Ovary (tissue), 9 donors: ENCODE measurements around the gene MAP7D1. TPM values are rescaled to one million over a fixed set of nuclear protein-coding genes. Genes with fewer than 3 reads are reported as not detected.

Experiments
- DNase-seq, 5 donors: peaks; one replicate each; pipeline ENCODE4 v3.0.0-alpha.2; 2019 to 2020
- H3K27ac ChIP-seq, 2 donors: fragments of 200-600 bp; one replicate each; pipeline versions ENCODE4 v1.5.1 to v1.8.0; 2019 to 2022
- H3K27me3 ChIP-seq: fragments of 200-600 bp; one replicate; pipeline ENCODE4 v1.8.0; 2022
- H3K36me3 ChIP-seq: fragments of 200-600 bp; sonication (generic); one replicate; pipeline ENCODE4 v1.5.1; 2019
- H3K4me1 ChIP-seq: one replicate; pipeline ENCODE4 v1.8.1; 2013; ENCODE audit warnings: mild to moderate bottlenecking, moderate library complexity; ENCODE audit not compliant: insufficient read depth
- H3K4me3 ChIP-seq: fragments of 200-600 bp; sonication (generic); one replicate; pipeline ENCODE4 v1.5.1; 2017
- H3K9me3 ChIP-seq, 2 donors: fragments of 200-600 bp in 1 of 2; sonication (generic) in 1 of 2; one replicate each; pipeline versions ENCODE4 v1.5.1 to v1.8.1; 2013 to 2019; ENCODE audit warnings: mild to moderate bottlenecking in 1 of 2, moderate library complexity in 1 of 2
- CTCF ChIP-seq, 3 donors: fragments of 450-650 bp in 2 of 3; fragments of 200-600 bp in 1 of 3; IDR thresholded peaks; one replicate each; pipeline versions ENCODE4 v1.5.1 to v1.8.0; 2016 to 2022; ENCODE audit warnings: antibody characterized with exemption in 3 of 3, mild to moderate bottlenecking in 1 of 3
- EP300 ChIP-seq: sonication (generic); formaldehyde crosslinking; IDR thresholded peaks from one replicate; pipeline ENCODE4 v1.6.1; 2017; ENCODE audit warnings: antibody characterized with exemption
- POLR2A ChIP-seq: fragments of 450-650 bp; IDR thresholded peaks from one replicate; pipeline ENCODE4 v1.6.1; 2017; ENCODE audit warnings: antibody characterized with exemption, mild to moderate bottlenecking, moderate library complexity
- WGBS, 3 donors: extraction: QIAGEN DNeasy Blood & Tissue Kit in 1 of 3; methylation state at CpG; one replicate each; pipeline versions ENCODE4 v1.1.5 to v1.1.7; 2013 to 2017; 5-methylcytosine and 5-hydroxymethylcytosine counted together
- intact Hi-C, 4 donors: fragments of 100-400 bp; cut with DNase I; formaldehyde crosslinking; loops; one replicate each; pipeline versions ENCODE4 v1.11.0 to v1.15.1; 2022 to 2023
- polyA plus RNA-seq, 2 donors: library from polyadenylated mRNA; stranded (reverse); fragments of 200-250 nt in 1 of 2; fragments of 350-450 nt in 1 of 2; fragmentation: Illumina TruSeq in 1 of 2; extraction: RNeasy Lipid Tissue Mini Kit (QIAGEN cat#74804) in 1 of 2; gene quantifications; one replicate each; pipeline ENCODE4 v1.2.3, GENCODE V29; 2013 to 2014
- total RNA-seq, 7 donors: library from RNA; depleted of rRNA in 2 of 7; stranded (reverse); fragments of >200 nt in 2 of 7; fragmentation: NEBNext Ultra II Directional in 3 of 7; extraction: Animal tissue kit (Norgen Biotek cat#: 25700) in 3 of 7; gene quantifications; one replicate each; pipeline versions ENCODE4 v1.1.0 to v1.2.4, GENCODE V29; 2016 to 2023
- donor health status: DM: no; HTN: no; CAD: no; lungs with moderate emphysema.
- donor health status: DM: no; HTN: no; CAD: no.
- donor health status: Bipolar disorder and iron deficiency.
- donor health status: DM: yes; HTN: yes; CAD: no.
- donor health status: DM: no; HTN: no; CAD: no.
- donor health status: DM: yes; HTN: yes; CAD: no.

The MAP7D1 gene
- total and polyA plus RNA-seq, 9 donors = 31.4 to 99.1 (median 64.1) TPM

GRCh38 chr1:36122062-36123030, 33.6 kb upstream of the MAP7D1 start:
- DNase-seq = no peak
- peaks cover 6% of the 10 kb centered on the region for H3K4me1 ChIP-seq
- intact Hi-C loops = no loop called here
- no peaks in the 10 kb centered on the region for H3K9me3 ChIP-seq
- H3K27me3 ChIP-seq = no peaks in the 10 kb centered on the region
- H3K27ac ChIP-seq = no peak overlapping the region
- H3K36me3 ChIP-seq = no peaks in the 10 kb centered on the region
- TF ChIP-seq CTCF (IDR thresholded peaks at IDR 0.05) (no peak), EP300 (no peak), POLR2A (no peak)
- WGBS, 3 donors = 86 to 92% (median 89%) methylated on average over 12 of the region's 12 CpGs
- no peak overlapping the region for H3K4me3 ChIP-seq

GRCh38 chr1:36123356-36123755, 32.6 kb upstream of the MAP7D1 start:
- no peak overlapping the region for H3K27ac ChIP-seq
- H3K36me3 ChIP-seq = no peaks in the 10 kb centered on the region
- intact Hi-C loops = no loop called here
- TF ChIP-seq EP300 (no peak), CTCF (IDR thresholded peaks at IDR 0.05) (no peak), POLR2A (no peak)
- WGBS, 3 donors = 60 to 68% (median 67%) methylated on average over 8 of the region's 8 CpGs
- H3K9me3 ChIP-seq = no peaks in the 10 kb centered on the region
- H3K27me3 ChIP-seq = no peaks in the 10 kb centered on the region
- H3K4me3 ChIP-seq = no peak overlapping the region
- H3K4me1 ChIP-seq = peaks cover 6% of the 10 kb centered on the region
- DNase-seq = no peak

- no peaks in the 10 kb centered on the region for H3K36me3 ChIP-seq
- peak overlapping the region; percentile 35 for H3K4me3 ChIP-seq
- H3K9me3 ChIP-seq = no peaks in the 10 kb centered on the region
- intact Hi-C loops = no loop called here
- no peak overlapping the region for H3K27ac ChIP-seq
- H3K4me1 ChIP-seq = peaks cover 6% of the 10 kb centered on the region
- DNase-seq = no peak
- no peak for TF ChIP-seq POLR2A
- TF ChIP-seq EP300 = no peak
- H3K27me3 ChIP-seq = no peaks in the 10 kb centered on the region
- WGBS, 3 donors = 23 to 58% (median 35%) methylated on average over 18 to 42 of the region's 42 CpGs
Observed at GRCh38 chr1:36124404-36125128, 31.4 kb upstream of the MAP7D1 start.

GRCh38 chr1:36125129-36125991, 30.6 kb upstream of the MAP7D1 start, which contains the start of gene COL8A2:
Gene COL8A2 (minus strand): TSS chr1:36125222. CDS start chr1:36100242, 24,980 bp downstream.
- TF ChIP-seq CTCF (IDR thresholded peaks at IDR 0.05) = no peak
- no peak for TF ChIP-seq EP300
- TF ChIP-seq POLR2A = no peak
- DNase-seq = peak; percentile 59 to 69 (median 66)
- no peaks in the 10 kb centered on the region for H3K9me3 ChIP-seq
- peaks cover 6% of the 10 kb centered on the region for H3K4me1 ChIP-seq
- intact Hi-C loops = no loop called here
- H3K27me3 ChIP-seq = no peaks in the 10 kb centered on the region
- H3K27ac ChIP-seq = no peak within 1 kb of the TSS
- H3K4me3 ChIP-seq = peak within 1 kb of the TSS; percentile 35
- no peaks in the 10 kb centered on the region for H3K36me3 ChIP-seq
- WGBS, 3 donors = 4 to 11% (median 6%) methylated on average over 31 to 77 of the region's 77 CpGs
